ENCODE measurements around the gene CCR4. TPM values are rescaled to one million over a fixed set of nuclear protein-coding genes. Genes with fewer than 3 reads are reported as not detected.
A peak's percentile ranks its signal among the peaks of the same experiment; 100 is the strongest.

CCR4 gene
- total RNA-seq, 1 donor from 2014 or later, result 0.92 TPM

DNA sequence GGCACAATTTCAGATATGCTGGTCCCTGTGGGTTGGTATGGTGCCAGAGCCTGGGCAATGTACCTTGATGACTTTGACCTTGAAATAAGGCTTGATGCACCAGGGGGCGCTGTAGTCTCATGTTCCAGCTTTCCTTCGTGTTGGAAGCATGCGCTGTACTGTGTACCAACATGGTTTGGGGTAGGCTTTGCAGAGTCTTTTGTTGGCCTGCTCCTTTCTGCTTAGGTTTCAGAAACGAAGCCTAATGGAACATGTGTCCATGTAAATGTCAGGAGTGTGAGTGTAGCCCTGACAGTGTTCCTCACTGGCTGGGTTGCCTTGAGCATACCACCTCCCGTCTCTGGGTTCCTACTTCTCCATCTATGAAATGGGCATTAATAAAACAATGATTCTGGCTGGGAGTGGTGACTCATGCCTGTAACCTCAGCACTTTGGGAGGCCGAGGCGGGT, 3.6 kb upstream of the CCR4 start:
- peak; percentile 81 for TF ChIP-seq CTCF (IDR thresholded peaks at IDR 0.05)
- Histone ChIP-seq H3K9me3 (no peaks in the 10 kb centered on the region), H3K4me3 (no peak overlapping the region), H3K36me3 (no peaks in the 10 kb centered on the region), H3K27ac (no peak overlapping the region), H3K27me3 (ENCODE audit: low read depth) (no peaks in the 10 kb centered on the region), H3K4me1 (no peaks in the 10 kb centered on the region)
- intact Hi-C loops (cut with DNase I), result no loop called here
- DNase-seq (peak; percentile 88), ATAC-seq (peak; percentile 94 to 95)

GRCh38 chr3:32948625-32949445, 2.6 kb upstream of the CCR4 start:
- DNase-seq (no peak), ATAC-seq (peak; percentile 43 to 67)
- Histone ChIP-seq H3K9me3 (no peaks in the 10 kb centered on the region), H3K4me1 (no peaks in the 10 kb centered on the region), H3K27me3 (ENCODE audit: low read depth) (no peaks in the 10 kb centered on the region), H3K36me3 (no peaks in the 10 kb centered on the region), H3K27ac (no peak overlapping the region), H3K4me3 (no peak overlapping the region)
- intact Hi-C loops (cut with DNase I), result no loop called here
- no peak for TF ChIP-seq CTCF (IDR thresholded peaks at IDR 0.05)

GRCh38 chr3:32950516-32950915, 928 bp upstream of the CCR4 start:
- intact Hi-C loops (cut with DNase I), result no loop called here
- TF ChIP-seq CTCF (IDR thresholded peaks at IDR 0.05), result no peak
- DNase-seq, result no peak
- H3K27me3 ChIP-seq (ENCODE audit: low read depth), result no peaks in the 10 kb centered on the region
- ATAC-seq, result no peak
- H3K4me3 ChIP-seq, result no peak overlapping the region
- H3K27ac ChIP-seq, result no peak overlapping the region
- no peaks in the 10 kb centered on the region for H3K36me3 ChIP-seq
- H3K4me1 ChIP-seq, result no peaks in the 10 kb centered on the region
- no peaks in the 10 kb centered on the region for H3K9me3 ChIP-seq

DNA sequence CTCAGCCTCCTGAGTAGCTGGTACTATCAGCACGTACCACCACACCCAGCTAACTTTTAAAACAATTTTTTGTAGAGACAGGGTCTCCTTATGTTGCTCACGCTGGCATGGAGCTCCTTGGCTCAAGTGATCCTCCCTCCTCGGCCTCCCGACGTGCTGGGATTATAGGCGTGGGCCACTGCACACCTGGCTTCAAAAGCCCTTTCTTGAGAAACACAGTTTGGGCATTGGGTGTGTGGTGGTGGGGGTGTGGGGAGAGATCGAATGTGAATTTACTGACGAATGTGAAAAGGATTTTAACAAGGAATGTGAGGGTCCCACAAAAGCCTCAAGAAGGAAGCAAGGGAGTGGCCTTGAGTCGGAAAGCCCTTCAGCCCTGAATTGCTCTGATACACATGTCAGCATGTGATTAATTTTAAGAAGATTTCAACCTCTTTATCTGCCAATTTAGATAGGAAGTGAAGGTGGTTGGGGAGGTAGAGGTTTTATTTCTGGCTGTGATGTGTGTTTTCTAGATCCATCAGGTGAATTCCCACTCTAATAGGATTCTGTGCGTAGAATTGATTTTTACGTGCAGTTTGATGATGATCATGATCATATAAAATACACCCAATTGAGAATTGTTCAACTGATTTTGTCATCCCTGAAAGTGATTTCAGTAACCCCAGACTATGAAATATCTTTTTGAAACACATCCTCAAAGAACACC, 1.1 kb downstream of the CCR4 start:
- intact Hi-C loops (cut with DNase I), result no loop called here
- DNase-seq, result no peak
- Histone ChIP-seq H3K27me3 (ENCODE audit: low read depth) (no peaks in the 10 kb centered on the region), H3K4me1 (no peaks in the 10 kb centered on the region), H3K36me3 (no peaks in the 10 kb centered on the region), H3K9me3 (no peaks in the 10 kb centered on the region), H3K4me3 (peak overlapping the region; percentile 9), H3K27ac (no peak overlapping the region)
- ATAC-seq, result no peak
- TF ChIP-seq CTCF (IDR thresholded peaks at IDR 0.05), result no peak

DNA sequence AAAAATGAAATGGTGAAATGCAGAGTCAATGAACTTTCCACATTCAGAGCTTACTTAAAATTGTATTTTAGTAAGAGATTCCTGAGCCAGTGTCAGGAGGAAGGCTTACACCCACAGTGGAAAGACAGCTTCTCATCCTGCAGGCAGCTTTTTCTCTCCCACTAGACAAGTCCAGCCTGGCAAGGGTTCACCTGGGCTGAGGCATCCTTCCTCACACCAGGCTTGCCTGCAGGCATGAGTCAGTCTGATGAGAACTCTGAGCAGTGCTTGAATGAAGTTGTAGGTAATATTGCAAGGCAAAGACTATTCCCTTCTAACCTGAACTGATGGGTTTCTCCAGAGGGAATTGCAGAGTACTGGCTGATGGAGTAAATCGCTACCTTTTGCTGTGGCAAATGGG, 3.1 kb downstream of the CCR4 start:
- no peak overlapping the region for H3K27ac ChIP-seq
- intact Hi-C loops (cut with DNase I), result no loop called here
- no peaks in the 10 kb centered on the region for H3K4me1 ChIP-seq
- no peaks in the 10 kb centered on the region for H3K27me3 ChIP-seq (ENCODE audit: low read depth)
- no peak overlapping the region for H3K4me3 ChIP-seq
- no peak for TF ChIP-seq CTCF (IDR thresholded peaks at IDR 0.05)
- ATAC-seq, result no peak
- no peaks in the 10 kb centered on the region for H3K9me3 ChIP-seq
- H3K36me3 ChIP-seq, result no peaks in the 10 kb centered on the region
- DNase-seq, result no peak
